Endothelial cell of umbilical vein (primary cell): ENCODE data around the gene GAST. TPM values are rescaled to one million over a fixed set of nuclear protein-coding genes. Genes with fewer than 3 reads are reported as not detected.

Experiments used
- BruUV-seq: library from RNA; stranded (reverse); fragments of 400-500 nt; replicated peaks from 2 replicates; lab custom pipeline; 2021; lab: Mats Ljungman, UMichigan
- CTCF ChIA-PET: fragments of 300-600, 350-600 bp; sonication (Branson Sonifier 250); formaldehyde crosslinking; loops from one replicate; lab custom pipeline; 2021; ENCODE audit warnings: antibody characterized with exemption, inconsistent platforms; lab: Charles Lee
- POLR2A ChIA-PET: fragments of 300-600, 350-600 bp; sonication (Branson Sonifier 250); formaldehyde crosslinking; loops from one replicate; lab custom pipeline; 2021; ENCODE audit warnings: antibody characterized with exemption, inconsistent platforms; lab: Charles Lee
- DNase-seq: peaks from one replicate; pipeline ENCODE4 v3.0.0-alpha.2; 2011; ENCODE audit warnings: low read depth, low spot score
- FAIRE-seq: peaks from 2 replicates; lab custom pipeline; 2011; peaks lifted over from hg19 to GRCh38; lab: Jason Lieb, UNC
- H2AFZ ChIP-seq: 2 replicates; pipeline ENCODE4 v1.6.0; 2012; ENCODE audit warnings: low read depth, low read length, control low read depth, inconsistent platforms
- H3K27ac ChIP-seq: 2 replicates; pipeline ENCODE4 v1.5.1; 2011; ENCODE audit warnings: low read depth, mild to moderate bottlenecking, control low read depth, low read length, moderate library complexity; ENCODE audit not compliant: insufficient read depth
- H3K27me3 ChIP-seq, 2 experiments: 2 replicates each; pipeline versions ENCODE4 v1.6.0 to v1.6.1; 2011; ENCODE audit warnings: low read length in 2 of 2, mixed read lengths in 1 of 2; ENCODE audit not compliant: control insufficient read depth in 2 of 2, insufficient read depth in 2 of 2
- H3K36me3 ChIP-seq, 2 experiments: 2 replicates in 1 of 2; 3 replicates in 1 of 2; pipeline ENCODE4 v1.5.1; 2011; ENCODE audit warnings: low read length in 2 of 2, mild to moderate bottlenecking in 1 of 2, moderate library complexity in 1 of 2; ENCODE audit not compliant: control insufficient read depth in 2 of 2, insufficient read depth in 2 of 2; ENCODE audit errors: extremely low read depth in 1 of 2
- H3K4me1 ChIP-seq: 3 replicates; pipeline ENCODE4 v1.5.1; 2011; ENCODE audit warnings: mild to moderate bottlenecking, low read length; ENCODE audit not compliant: control insufficient read depth, insufficient read depth; ENCODE audit errors: extremely low read depth
- H3K4me2 ChIP-seq: 2 replicates; pipeline ENCODE4 v1.6.1; 2011; ENCODE audit warnings: low read length, control low read depth, mixed read lengths; ENCODE audit not compliant: insufficient read depth
- H3K4me3 ChIP-seq, 3 experiments: fragments of 200-600 bp in 1 of 3; sonication (generic), shearing (Covaris generic) in 1 of 3; replicated peaks in 1 of 3; 2 replicates each; pipeline ENCODE4 v1.5.1; 2011 to 2016; ENCODE audit warnings: control low read depth in 3 of 3, low read length in 3 of 3, mild to moderate bottlenecking in 2 of 3, inconsistent platforms in 1 of 3, low read depth in 1 of 3, moderate library complexity in 1 of 3; ENCODE audit not compliant: insufficient read depth in 1 of 3
- H3K79me2 ChIP-seq: 2 replicates; pipeline ENCODE4 v1.6.0; 2012; ENCODE audit warnings: low read length, inconsistent platforms; ENCODE audit not compliant: control insufficient read depth, insufficient read depth
- H3K9ac ChIP-seq: replicated peaks from 2 replicates; pipeline ENCODE3; 2011; ENCODE audit warnings: low read length, control low read depth; ENCODE audit not compliant: insufficient read depth; ENCODE audit errors: extremely low read depth
- H3K9me1 ChIP-seq: replicated peaks from 3 replicates; pipeline ENCODE4 v1.6.0; 2011; ENCODE audit warnings: mild to moderate bottlenecking, low read length; ENCODE audit not compliant: control insufficient read depth, insufficient read depth; ENCODE audit errors: extremely low read depth
- H3K9me3 ChIP-seq: replicated peaks from 2 replicates; pipeline ENCODE4 v1.5.1; 2012; ENCODE audit warnings: low read length, inconsistent platforms; ENCODE audit not compliant: control insufficient read depth, insufficient read depth
- H4K20me1 ChIP-seq: replicated peaks from 2 replicates; pipeline ENCODE3; 2011; ENCODE audit warnings: mild to moderate bottlenecking, low read length; ENCODE audit not compliant: control insufficient read depth, insufficient read depth; ENCODE audit errors: extremely low read depth
- EZH2 ChIP-seq: IDR thresholded peaks from 2 replicates; pipeline ENCODE4 v1.6.1; 2012; ENCODE audit warnings: borderline replicate concordance, low read depth, mild to moderate bottlenecking, moderate library complexity, low read length, inconsistent platforms; ENCODE audit not compliant: severe bottlenecking
- FOS ChIP-seq: IDR thresholded peaks from 2 replicates; pipeline ENCODE4 v1.6.1; 2011; ENCODE audit warnings: mild to moderate bottlenecking, low read length, moderate library complexity, borderline replicate concordance; ENCODE audit not compliant: insufficient read depth
- GATA2 ChIP-seq: IDR thresholded peaks from 2 replicates; pipeline ENCODE4 v1.7.0; 2011; ENCODE audit warnings: low read depth, mild to moderate bottlenecking, moderate library complexity, mixed read lengths, low read length; ENCODE audit not compliant: insufficient read length, insufficient read depth
- JUN ChIP-seq: IDR thresholded peaks from 2 replicates; pipeline ENCODE4 v1.6.1; 2011; ENCODE audit warnings: borderline replicate concordance, low read depth; ENCODE audit not compliant: insufficient read length, insufficient read depth
- MAX ChIP-seq: IDR thresholded peaks from 2 replicates; pipeline ENCODE4 v1.6.1; 2011; ENCODE audit not compliant: insufficient read depth, insufficient read length
- MYC ChIP-seq: IDR thresholded peaks from one replicate; pipeline ENCODE4 v1.6.1; 2011; ENCODE audit warnings: mild to moderate bottlenecking, low read depth, low read length
- POLR2A ChIP-seq: IDR thresholded peaks from 2 replicates; pipeline ENCODE4 v1.6.1; 2012; ENCODE audit warnings: low read depth, mild to moderate bottlenecking, control low read depth, low read length
- POLR2AphosphoS5 ChIP-seq: IDR thresholded peaks from 2 replicates; pipeline ENCODE4 v1.6.1; 2012; ENCODE audit warnings: low read depth, mild to moderate bottlenecking, control low read depth, low read length, moderate library complexity; ENCODE audit not compliant: insufficient read depth
- dilution Hi-C: fragments of 300-500 bp; cut with MboI; formaldehyde crosslinking; loops from one replicate; pipeline ENCODE4 v1.15.0; 2019; ENCODE audit warnings: low sequenced_read_pairs; ENCODE audit not compliant: extremely low pct_ligation_motif_present
- intact Hi-C: fragments of 100-400 bp; cut with micrococcal nuclease; formaldehyde crosslinking; loops from one replicate; pipeline ENCODE4 v1.10.0; 2022
- polyA plus RNA-seq, 4 experiments: library from polyadenylated mRNA; depleted of rRNA in 3 of 4; stranded (reverse) in 3 of 4; unstranded in 1 of 4; fragments of >200 nt; gene quantifications; 2 replicates each; pipeline versions ENCODE4 v1.2.1 to v1.2.3, GENCODE V29; 2011 to 2012; ENCODE audit warnings: missing spikeins in 1 of 4
- total RNA-seq: library from RNA; stranded (reverse); gene quantifications from 2 replicates; pipeline ENCODE4 v1.2.3, GENCODE V29; 2021

GAST gene
- total and polyA plus RNA-seq, 2 donors (not counting 3 experiments of a cell fraction or from before 2014, with no cell fraction given): not detected

GRCh38 chr17:41736983-41737679 is 25.0 kb downstream of the GAST start:
- FAIRE-seq (no peak), DNase-seq (no peak)
- H3K9me1 ChIP-seq: no peaks in the 10 kb centered on the region
- H3K9me3 ChIP-seq: no peaks in the 10 kb centered on the region
- dilution Hi-C loops (no loop called here), intact Hi-C loops (loop anchor here (5.0 kb wide), 1 partner anchor 150 kb away; no protein-coding TSS in a partner anchor)
- H3K9ac ChIP-seq: no peak overlapping the region
- H3K4me3 ChIP-seq: no peak overlapping the region
- H3K4me2 ChIP-seq: no peak overlapping the region
- no peaks in the 10 kb centered on the region for H4K20me1 ChIP-seq
- no TSS peak for BruUV-seq
- POLR2A ChIA-PET: no interaction called here
- TF ChIP-seq MYC (no peak), FOS (no peak), GATA2 (no peak), EZH2 (no peak), POLR2A (no peak), POLR2AphosphoS5 (no peak), JUN (no peak), MAX (no peak)
- peaks cover 34 to 38% of the 10 kb centered on the region in 2 experiments for H3K27me3 ChIP-seq
- no peaks in the 10 kb centered on the region for H3K36me3 ChIP-seq
- H3K4me1 ChIP-seq: peaks cover 2% of the 10 kb centered on the region
- CTCF ChIA-PET: interaction anchor here (0.5 to 4.6 kb wide), 20 partner anchors 8 to 162 kb away, joined by 3 to 50 read pairs (median 4); partner anchors contain the start of genes FKBP10, JUP, KLHL11 and P3H4
- no peak overlapping the region for H3K27ac ChIP-seq
- no peaks in the 10 kb centered on the region for H3K79me2 ChIP-seq
- H2AFZ ChIP-seq: no peak overlapping the region
